Transverse colon (tissue), 4 donors: ENCODE measurements around the gene GPC6.

Source experiments
- CTCF ChIP-seq, 5 experiments: fragments of 200-600 bp in 3 of 5; fragments of 450-650 bp in 2 of 5; sonication (generic) in 3 of 5; IDR thresholded peaks; 1 replicate in 2 of 5; 2 replicates in 3 of 5; pipeline ENCODE4 v1.5.1; 2016 to 2017; ENCODE audit warnings: antibody characterized with exemption in 5 of 5, inconsistent platforms in 3 of 5, mild to moderate bottlenecking in 2 of 5, moderate library complexity in 1 of 5
- EP300 ChIP-seq: sonication (generic); formaldehyde crosslinking; IDR thresholded peaks from one replicate; pipeline ENCODE4 v1.6.1; 2017; ENCODE audit warnings: antibody characterized with exemption, low read depth
- POLR2A ChIP-seq: fragments of 450-650 bp; IDR thresholded peaks from one replicate; pipeline ENCODE4 v1.6.1; 2016; ENCODE audit warnings: antibody characterized with exemption, mild to moderate bottlenecking, moderate library complexity
- POLR2AphosphoS5 ChIP-seq, 3 donors: sonication (generic); formaldehyde crosslinking; IDR thresholded peaks; one replicate each; pipeline ENCODE4 v1.6.1; 2016; ENCODE audit warnings: antibody characterized with exemption in 3 of 3

GRCh38 chr13:93231867-93232266, 5.3 kb downstream of the GPC6 start:
- TF ChIP-seq POLR2AphosphoS5 (IDR thresholded peaks at IDR 0.05) (no peak), POLR2A (no peak), CTCF (IDR thresholded peaks at IDR 0.05) (no peak), EP300 (no peak)
